Astrocyte (in vitro differentiated cells and primary cell): Measurements from ENCODE around the gene WAS.

Experiments used
- EZH2 ChIP-seq: IDR thresholded peaks from 2 replicates; pipeline ENCODE4 v1.6.1; 2012; ENCODE audit warnings: mild to moderate bottlenecking, low read length, inconsistent platforms; ENCODE audit not compliant: insufficient read depth
- TF ChIP-seq, protein P1 (sequence below): IDR thresholded peaks from 2 replicates; pipeline ENCODE4 v1.5.1; 2011; ENCODE audit warnings: low read depth, mild to moderate bottlenecking, inconsistent platforms, low read length, moderate library complexity; ENCODE audit not compliant: insufficient read depth

DNA sequence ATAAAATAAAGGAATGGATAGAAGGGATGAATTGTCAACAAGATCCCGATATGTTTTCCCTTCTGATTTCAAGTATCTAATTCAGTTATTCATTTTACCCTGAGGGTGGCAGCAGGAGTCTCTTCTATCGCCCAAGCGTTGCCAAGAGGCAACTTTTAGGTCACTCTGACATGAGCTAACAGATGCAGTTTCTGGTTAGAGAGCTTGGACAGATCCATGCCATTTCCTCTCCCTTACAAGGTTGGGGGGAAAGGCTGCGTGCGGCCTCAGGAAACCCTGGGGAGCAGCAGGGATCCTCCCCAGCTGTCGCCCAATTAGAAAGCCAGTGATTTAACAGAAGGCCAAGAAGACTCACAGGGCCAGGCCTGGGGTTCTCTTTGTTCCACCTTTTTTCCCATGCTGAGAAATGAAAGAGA is 35.3 kb upstream of the WAS start:
- no peak for TF ChIP-seq EZH2
- TF ChIP-seq, protein P1, sequence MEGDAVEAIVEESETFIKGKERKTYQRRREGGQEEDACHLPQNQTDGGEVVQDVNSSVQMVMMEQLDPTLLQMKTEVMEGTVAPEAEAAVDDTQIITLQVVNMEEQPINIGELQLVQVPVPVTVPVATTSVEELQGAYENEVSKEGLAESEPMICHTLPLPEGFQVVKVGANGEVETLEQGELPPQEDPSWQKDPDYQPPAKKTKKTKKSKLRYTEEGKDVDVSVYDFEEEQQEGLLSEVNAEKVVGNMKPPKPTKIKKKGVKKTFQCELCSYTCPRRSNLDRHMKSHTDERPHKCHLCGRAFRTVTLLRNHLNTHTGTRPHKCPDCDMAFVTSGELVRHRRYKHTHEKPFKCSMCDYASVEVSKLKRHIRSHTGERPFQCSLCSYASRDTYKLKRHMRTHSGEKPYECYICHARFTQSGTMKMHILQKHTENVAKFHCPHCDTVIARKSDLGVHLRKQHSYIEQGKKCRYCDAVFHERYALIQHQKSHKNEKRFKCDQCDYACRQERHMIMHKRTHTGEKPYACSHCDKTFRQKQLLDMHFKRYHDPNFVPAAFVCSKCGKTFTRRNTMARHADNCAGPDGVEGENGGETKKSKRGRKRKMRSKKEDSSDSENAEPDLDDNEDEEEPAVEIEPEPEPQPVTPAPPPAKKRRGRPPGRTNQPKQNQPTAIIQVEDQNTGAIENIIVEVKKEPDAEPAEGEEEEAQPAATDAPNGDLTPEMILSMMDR: peak; percentile 19
